ENCODE measurements around the gene ALPG.

Gene ALPG

DNA sequence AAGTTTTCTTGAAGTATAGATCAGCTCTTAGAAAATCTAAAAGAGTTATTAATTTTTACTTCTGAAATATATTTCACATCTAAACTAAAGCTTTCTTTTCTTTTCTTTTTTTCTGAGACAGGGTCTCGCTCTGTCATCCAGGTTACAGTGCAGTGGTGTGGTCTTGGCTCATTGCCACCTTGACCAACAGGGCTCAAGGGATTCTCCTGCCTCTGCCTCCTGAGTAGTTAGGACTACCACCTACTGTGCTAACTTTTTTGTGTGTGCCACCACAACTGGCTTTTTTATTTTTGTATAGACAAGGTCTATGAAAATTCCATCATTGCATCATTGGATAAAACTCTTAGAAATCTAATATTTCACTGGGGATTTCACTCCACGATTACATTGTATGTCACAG lies 10.0 kb upstream of the ALPG start:
- Histone ChIP-seq H3K4me2 (no peak overlapping the region), H3K9ac (no peak overlapping the region), H3K4me1 (ENCODE audit: low read depth, poor library complexity, severe bottlenecking) (no peaks in the 10 kb centered on the region), H2AFZ (ENCODE audit: low read depth) (no peak overlapping the region), H3K79me2 (ENCODE audit: insufficient read depth, low read depth) (no peaks in the 10 kb centered on the region), H3K36me3 (ENCODE audit: insufficient read depth) (no peaks in the 10 kb centered on the region), H3K4me3 (IDR thresholded peaks at IDR 0.05; ENCODE audit: insufficient read depth, low read depth, low read length) (no peak overlapping the region), H3K27ac (no peak overlapping the region), H3K27me3 (ENCODE audit: insufficient read depth, low read depth) (no peaks in the 10 kb centered on the region), H4K20me1 (ENCODE audit: insufficient read depth) (no peaks in the 10 kb centered on the region)
- no peak for TF ChIP-seq CTCF (conservative IDR thresholded peaks at IDR 0.05; ENCODE audit: low read depth, low read length)

- Histone ChIP-seq H3K4me2 (no peak overlapping the region), H3K4me1 (ENCODE audit: low read depth, poor library complexity, severe bottlenecking) (no peaks in the 10 kb centered on the region)
These were observed 8.2 kb upstream of the ALPG start for GRCh38 chr2:232398293-232399034.

GRCh38 chr2:232400256-232401015 lies 6.2 kb upstream of the ALPG start:
- Histone ChIP-seq H3K36me3 (ENCODE audit: insufficient read depth) (no peaks in the 10 kb centered on the region), H3K4me3 (IDR thresholded peaks at IDR 0.05; ENCODE audit: insufficient read depth, low read depth, low read length) (no peak overlapping the region), H3K4me2 (no peak overlapping the region), H3K27ac (no peak overlapping the region), H3K79me2 (ENCODE audit: insufficient read depth, low read depth) (no peaks in the 10 kb centered on the region), H2AFZ (ENCODE audit: low read depth) (no peak overlapping the region), H3K9ac (no peak overlapping the region), H4K20me1 (ENCODE audit: insufficient read depth) (no peaks in the 10 kb centered on the region), H3K4me1 (ENCODE audit: low read depth, poor library complexity, severe bottlenecking) (no peaks in the 10 kb centered on the region), H3K27me3 (ENCODE audit: insufficient read depth, low read depth) (no peaks in the 10 kb centered on the region)
- TF ChIP-seq CTCF (conservative IDR thresholded peaks at IDR 0.05; ENCODE audit: low read depth, low read length) = no peak

More at GRCh38 chr2:232398293-232399034, 8.2 kb upstream of the ALPG start:
- Histone ChIP-seq H3K79me2 (ENCODE audit: insufficient read depth, low read depth) (no peaks in the 10 kb centered on the region), H3K27ac (no peak overlapping the region), H3K36me3 (ENCODE audit: insufficient read depth) (no peaks in the 10 kb centered on the region), H4K20me1 (ENCODE audit: insufficient read depth) (no peaks in the 10 kb centered on the region), H3K9ac (no peak overlapping the region), H3K4me3 (IDR thresholded peaks at IDR 0.05; ENCODE audit: insufficient read depth, low read depth, low read length) (no peak overlapping the region), H3K27me3 (ENCODE audit: insufficient read depth, low read depth) (no peaks in the 10 kb centered on the region), H2AFZ (ENCODE audit: low read depth) (no peak overlapping the region)
- no peak for TF ChIP-seq CTCF (conservative IDR thresholded peaks at IDR 0.05; ENCODE audit: low read depth, low read length)

DNA sequence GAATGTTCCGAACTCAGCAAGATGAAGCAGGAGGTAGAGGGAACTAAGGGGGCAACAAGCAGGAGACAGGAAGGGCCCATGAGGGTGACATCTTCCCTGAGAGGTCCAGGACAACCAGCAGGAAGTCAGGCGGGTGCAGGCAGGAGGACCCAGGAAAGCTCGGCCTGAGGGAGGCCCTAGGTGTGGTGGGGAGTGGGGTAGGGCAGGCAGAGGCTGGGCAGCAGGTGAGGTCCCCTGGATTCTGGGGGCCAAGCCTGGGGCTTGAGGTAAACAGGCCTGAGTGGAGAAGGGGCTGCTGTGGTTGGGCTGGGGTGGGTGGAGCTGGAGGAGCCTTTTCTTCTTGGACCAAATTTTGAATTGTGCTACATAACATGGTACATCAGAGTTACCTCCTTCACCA lies 4.1 kb upstream of the ALPG start:
- Histone ChIP-seq H3K36me3 (ENCODE audit: insufficient read depth) (no peaks in the 10 kb centered on the region), H3K4me3 (IDR thresholded peaks at IDR 0.05; ENCODE audit: insufficient read depth, low read depth, low read length) (no peak overlapping the region), H3K79me2 (ENCODE audit: insufficient read depth, low read depth) (no peaks in the 10 kb centered on the region), H3K27ac (no peak overlapping the region), H3K9ac (no peak overlapping the region), H2AFZ (ENCODE audit: low read depth) (no peak overlapping the region), H3K4me1 (ENCODE audit: low read depth, poor library complexity, severe bottlenecking) (no peaks in the 10 kb centered on the region), H3K27me3 (ENCODE audit: insufficient read depth, low read depth) (no peaks in the 10 kb centered on the region), H3K4me2 (no peak overlapping the region), H4K20me1 (ENCODE audit: insufficient read depth) (no peaks in the 10 kb centered on the region)
- TF ChIP-seq CTCF (conservative IDR thresholded peaks at IDR 0.05; ENCODE audit: low read depth, low read length) = no peak
